SK-N-SH (cell line): ENCODE measurements around the gene AK4.

Experiments used
- CHD2 ChIP-seq: fragments of 150-350 bp; IDR thresholded peaks from 2 replicates; pipeline ENCODE4 v1.6.1; 2018; ENCODE audit warnings: low read length; ENCODE audit not compliant: partially characterized antibody
- CTCF ChIP-seq: fragments of 200-600 bp; sonication (generic); IDR thresholded peaks from 2 replicates; pipeline ENCODE4 v1.6.1; 2017; ENCODE audit warnings: antibody characterized with exemption, mild to moderate bottlenecking, moderate library complexity
- EP300 ChIP-seq, 2 experiments: IDR thresholded peaks; 2 replicates each; pipeline versions ENCODE4 v1.4.0 to v1.6.1; 2012; ENCODE audit warnings: borderline replicate concordance in 1 of 2, low read depth in 1 of 2, low read length in 1 of 2
- GABPA ChIP-seq: IDR thresholded peaks from 2 replicates; pipeline ENCODE4 v1.4.0; 2012; ENCODE audit warnings: low read depth, mild to moderate bottlenecking
- JUND ChIP-seq: IDR thresholded peaks from 2 replicates; pipeline ENCODE4 v1.4.0; 2012
- NRF1 ChIP-seq: IDR thresholded peaks from 2 replicates; pipeline ENCODE4 v1.6.1; 2012; ENCODE audit warnings: low read depth, mild to moderate bottlenecking, low read length
- POLR2AphosphoS5 ChIP-seq: IDR thresholded peaks from 2 replicates; pipeline ENCODE4 v1.6.1; 2012; ENCODE audit warnings: low read depth, low read length
- RAD21 ChIP-seq: IDR thresholded peaks from 2 replicates; pipeline ENCODE4 v1.6.1; 2012; ENCODE audit warnings: mild to moderate bottlenecking, low read length
- SIN3A ChIP-seq: IDR thresholded peaks from 2 replicates; pipeline ENCODE4 v1.6.1; 2012; ENCODE audit warnings: low read depth, mild to moderate bottlenecking, low read length, moderate library complexity, borderline replicate concordance
- SMC3 ChIP-seq: IDR thresholded peaks from 2 replicates; pipeline ENCODE4 v1.6.1; 2012; ENCODE audit warnings: low read depth, low read length, improper control_type of control experiment
- TEAD4 ChIP-seq: IDR thresholded peaks from 2 replicates; pipeline ENCODE4 v1.4.0; 2012; ENCODE audit warnings: mild to moderate bottlenecking, borderline replicate concordance; ENCODE audit not compliant: insufficient read depth
- TF ChIP-seq, protein P1 (sequence below): IDR thresholded peaks from 2 replicates; pipeline ENCODE4 v1.4.0; 2012; ENCODE audit warnings: low read depth

DNA sequence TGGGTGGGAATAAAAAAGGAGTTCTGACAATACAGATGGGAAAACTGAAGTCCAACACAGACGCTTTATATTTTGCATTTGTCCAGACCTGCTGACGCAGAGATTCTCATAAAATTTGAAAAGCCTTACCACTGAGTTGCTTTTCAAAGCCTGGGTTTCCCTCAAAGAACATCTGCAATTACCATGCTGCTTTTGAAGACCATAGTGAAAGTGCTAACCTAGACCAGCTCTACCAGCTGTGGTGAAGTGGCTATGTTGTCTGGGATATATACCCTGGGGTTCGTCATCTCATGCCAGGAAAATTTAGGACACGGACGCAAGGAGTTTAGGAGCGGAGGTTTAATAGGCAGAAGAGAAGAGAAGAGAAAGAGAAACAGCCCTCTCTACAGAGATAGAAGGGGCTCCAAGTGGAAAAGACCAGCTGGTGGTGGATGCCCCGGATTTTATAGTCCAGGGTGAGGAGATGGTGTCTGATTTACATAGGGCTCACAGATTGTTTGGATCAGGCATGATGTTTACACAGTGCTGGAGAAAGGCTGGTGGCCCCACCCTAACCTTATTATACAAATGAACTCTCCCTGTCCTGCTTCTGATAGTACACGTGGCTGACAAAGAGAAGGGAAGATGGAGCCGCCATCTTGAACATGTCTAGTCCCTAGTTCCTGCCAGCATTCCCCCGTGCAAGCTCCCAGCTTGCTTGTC is 73.8 kb downstream of the AK4 start:
- no peak for TF ChIP-seq POLR2AphosphoS5
- TF ChIP-seq CTCF: no peak
- TF ChIP-seq SMC3: no peak
- TF ChIP-seq RAD21: no peak
- no peak for TF ChIP-seq TEAD4
- no peak for TF ChIP-seq NRF1
- TF ChIP-seq, protein P1, sequence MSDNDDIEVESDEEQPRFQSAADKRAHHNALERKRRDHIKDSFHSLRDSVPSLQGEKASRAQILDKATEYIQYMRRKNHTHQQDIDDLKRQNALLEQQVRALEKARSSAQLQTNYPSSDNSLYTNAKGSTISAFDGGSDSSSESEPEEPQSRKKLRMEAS: no peak
- no peak for TF ChIP-seq SIN3A
- no peak for TF ChIP-seq CHD2
- TF ChIP-seq GABPA: no peak
- TF ChIP-seq JUND: no peak
- no peak for TF ChIP-seq EP300 (IDR thresholded peaks at IDR 0.05; ENCODE audit: borderline replicate concordance in 1 of 2, low read depth in 1 of 2, low read length in 1 of 2)
